Mesenteric fat pad (tissue), 1 donor: Measurements from ENCODE around the gene THRSP. TPM values are rescaled to one million over a fixed set of nuclear protein-coding genes. Genes with fewer than 3 reads are reported as not detected.

Source experiments
- DNase-seq: peaks from one replicate; pipeline ENCODE4 v3.0.0-alpha.2; 2020; ENCODE audit warnings: low spot score
- total RNA-seq: library from RNA; stranded (reverse); fragmentation: NEBNext Ultra II Directional; extraction: Animal tissue kit (Norgen Biotek cat#: 25700); gene quantifications from one replicate; pipeline ENCODE4 v1.2.1, GENCODE V29; 2021
- donor health status: DM: yes; HTN: yes; CAD: no.

THRSP gene
- total RNA-seq, 1 donor from 2014 or later: 9.2 TPM

- peak; percentile 59 for DNase-seq
Measured at GRCh38 chr11:78086521-78087074, 22.9 kb downstream of the THRSP start.

GRCh38 chr11:78094250-78094649, 30.6 kb downstream of the THRSP start:
- no peak for DNase-seq

GRCh38 chr11:78097666-78098385, 34.2 kb downstream of the THRSP start:
- no peak for DNase-seq

DNA sequence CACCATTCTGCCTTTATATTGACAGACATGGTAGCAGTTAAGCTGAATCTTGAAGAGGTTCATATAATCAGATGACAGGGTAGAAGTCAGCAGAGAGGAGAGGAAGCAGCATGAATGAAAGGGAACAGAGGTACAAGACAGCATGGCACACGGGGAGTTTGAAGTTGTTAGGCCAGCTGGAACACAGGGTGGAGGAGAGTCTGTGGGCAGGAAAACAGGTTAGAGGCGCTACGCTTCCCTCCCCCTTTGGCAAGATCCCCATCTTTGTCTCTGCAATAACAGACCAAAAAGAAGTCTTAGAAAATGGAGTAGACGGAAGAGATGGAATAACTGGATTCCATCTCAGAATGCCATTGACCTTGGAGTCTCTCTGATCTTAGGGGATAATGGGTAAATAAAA, 36.0 kb downstream of the THRSP start:
- no peak for DNase-seq

- DNase-seq: no peak
Measured at GRCh38 chr11:78100261-78100660, 36.6 kb downstream of the THRSP start.

- DNase-seq: no peak
Measured at GRCh38 chr11:78100676-78101472, 37.2 kb downstream of the THRSP start.

DNA sequence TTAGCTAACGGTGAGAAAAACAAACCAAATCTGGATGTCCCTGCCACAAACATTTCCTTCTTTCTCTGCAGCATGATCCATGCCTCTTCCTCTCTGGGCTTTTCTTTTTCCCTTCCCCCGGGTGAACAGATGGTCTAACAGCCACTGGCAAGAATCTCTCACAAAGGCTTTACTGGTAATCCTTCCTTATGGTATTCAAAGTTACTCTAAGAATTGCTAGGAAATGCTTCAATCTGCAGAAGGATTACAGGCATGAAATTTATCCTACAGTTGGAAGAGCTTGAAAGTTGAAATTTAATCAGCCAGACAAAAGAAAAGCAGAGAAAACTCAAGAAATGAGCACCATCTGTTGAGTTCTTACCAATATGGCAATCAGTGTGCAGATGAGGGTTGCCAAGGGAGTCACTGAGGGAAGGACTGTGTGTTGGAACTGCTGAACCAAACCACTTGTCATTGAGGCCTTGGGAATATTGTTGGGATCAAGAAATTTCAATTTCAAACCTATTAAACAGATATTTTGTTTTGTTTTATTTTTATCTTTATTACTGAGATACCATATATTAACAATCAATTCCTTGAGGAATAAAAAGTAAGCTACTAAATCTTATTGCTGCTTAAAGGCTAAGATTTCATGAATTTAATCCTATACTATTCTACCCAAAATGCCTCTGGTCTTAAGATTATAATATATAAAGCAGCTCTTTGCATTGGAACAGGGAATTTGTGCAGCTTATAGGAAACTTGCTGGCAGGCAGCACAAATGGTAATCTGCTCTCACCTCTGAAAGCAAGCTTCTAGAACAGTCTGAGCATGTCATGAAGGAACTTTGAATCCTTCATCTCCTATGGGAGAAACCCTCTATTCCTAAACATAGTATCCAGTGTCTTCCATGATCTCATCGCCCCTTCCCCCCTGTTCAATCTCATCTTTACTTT, 45.7 kb downstream of the THRSP start:
- no peak for DNase-seq

DNA sequence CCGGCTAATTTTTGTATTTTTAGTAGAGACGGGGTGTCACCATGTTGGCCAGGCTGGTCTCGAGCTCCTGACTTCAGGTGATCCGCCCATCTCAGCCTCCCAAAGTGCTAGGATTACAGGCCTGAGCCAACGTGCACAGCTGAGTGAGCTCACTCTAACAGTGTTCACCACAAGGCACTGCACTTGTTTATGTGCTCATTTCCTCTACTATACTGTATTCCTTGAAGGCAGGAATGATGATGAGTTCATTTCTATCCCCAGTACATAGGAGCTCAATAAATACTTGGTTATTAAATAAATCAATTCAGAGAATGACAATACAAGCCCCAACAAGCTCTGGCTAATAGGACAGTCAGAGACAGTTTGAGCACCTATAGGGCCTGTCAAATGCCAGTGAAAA, 46.7 kb downstream of the THRSP start:
- no peak for DNase-seq

GRCh38 chr11:78110830-78111229, 47.2 kb downstream of the THRSP start:
- no peak for DNase-seq

GRCh38 chr11:78111298-78111697, 47.6 kb downstream of the THRSP start:
- DNase-seq: no peak

DNA sequence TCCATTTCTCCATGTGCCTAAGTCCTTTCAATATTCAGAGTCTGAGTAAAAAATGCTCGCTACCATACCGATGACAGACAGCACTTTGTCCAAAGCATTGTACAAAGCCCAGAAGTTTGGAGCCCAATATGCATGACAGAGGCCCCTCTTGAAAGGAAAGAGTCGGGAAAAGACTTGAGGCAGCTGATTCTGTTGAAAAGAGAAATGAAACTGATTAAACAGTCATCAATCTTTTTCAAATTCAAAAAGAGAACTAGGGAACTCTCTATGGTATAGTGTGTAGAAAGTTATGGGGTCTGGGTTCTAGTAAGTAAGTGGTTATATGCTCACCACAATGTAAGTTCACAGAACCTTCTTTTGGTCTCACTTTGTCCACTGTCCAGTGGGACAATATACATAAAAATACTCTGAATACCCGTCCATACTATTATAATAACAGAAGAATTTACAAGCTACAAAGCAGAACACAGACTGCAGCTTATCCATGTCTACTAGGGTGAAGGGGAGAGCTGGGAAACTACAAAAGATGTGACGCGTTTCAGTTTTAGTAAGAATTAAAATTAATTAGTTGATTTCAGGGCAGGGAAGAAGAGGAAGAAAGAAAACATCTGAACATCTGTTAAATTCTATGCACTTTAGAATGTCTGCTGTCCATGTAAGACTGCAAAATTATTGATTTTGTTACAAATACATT, 49.1 kb downstream of the THRSP start:
- DNase-seq: no peak

Other genes with a start within 250 kb of the THRSP start
- gene RSF1, start 243.1 kb upstream of the THRSP start, total RNA-seq: 53.5 TPM
- gene AAMDC, start 242.7 kb upstream of the THRSP start, total RNA-seq: 49.1 TPM
- gene INTS4, start 69.2 kb upstream of the THRSP start, total RNA-seq: 32.3 TPM
- 1.4 TPM for gene KCTD14, start 40.6 kb upstream of the THRSP start, total RNA-seq
- 276 TPM for gene NDUFC2, start 16.0 kb downstream of the THRSP start, total RNA-seq
- gene ALG8, start 75.8 kb downstream of the THRSP start, total RNA-seq: 46.2 TPM
- gene KCTD21, start 124.8 kb downstream of the THRSP start, total RNA-seq: 12.4 TPM
- gene USP35, start 125.1 kb downstream of the THRSP start, total RNA-seq: 12.2 TPM